Measurements from ENCODE around the gene POLQ. TPM values are rescaled to one million over a fixed set of nuclear protein-coding genes. Genes with fewer than 3 reads are reported as not detected.

The POLQ gene
- total RNA-seq, 1 donor from 2014 or later = 0.56 TPM

DNA sequence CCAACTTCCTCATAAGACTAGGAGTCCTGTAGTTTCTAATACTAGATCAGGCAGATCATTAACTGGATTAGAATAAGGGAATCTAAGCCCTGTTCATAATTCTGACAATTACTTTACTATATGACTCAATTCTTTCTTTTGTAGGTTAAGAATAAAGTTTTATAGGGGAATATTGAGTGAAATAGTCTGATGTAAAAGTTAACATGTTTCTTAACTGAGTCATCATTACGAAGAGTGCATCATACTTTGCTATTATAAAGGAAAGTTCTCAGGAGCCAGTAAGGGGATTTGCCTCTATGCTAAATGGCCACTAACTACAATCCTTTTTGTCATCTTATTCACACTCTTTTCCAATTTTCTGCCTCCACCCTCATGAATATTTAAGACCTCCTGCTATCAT is 63.1 kb downstream of the POLQ start:
- Histone ChIP-seq H3K9me3 (no peaks in the 10 kb centered on the region), H3K36me3 (no peaks in the 10 kb centered on the region), H3K4me3 (no peak overlapping the region), H3K27ac (no peak overlapping the region), H3K4me1 (no peaks in the 10 kb centered on the region), H3K27me3 (ENCODE audit: low read depth) (no peaks in the 10 kb centered on the region)
- intact Hi-C loops (cut with DNase I) = no loop called here
- DNase-seq (no peak), ATAC-seq (no peak)
- TF ChIP-seq, protein P1, sequence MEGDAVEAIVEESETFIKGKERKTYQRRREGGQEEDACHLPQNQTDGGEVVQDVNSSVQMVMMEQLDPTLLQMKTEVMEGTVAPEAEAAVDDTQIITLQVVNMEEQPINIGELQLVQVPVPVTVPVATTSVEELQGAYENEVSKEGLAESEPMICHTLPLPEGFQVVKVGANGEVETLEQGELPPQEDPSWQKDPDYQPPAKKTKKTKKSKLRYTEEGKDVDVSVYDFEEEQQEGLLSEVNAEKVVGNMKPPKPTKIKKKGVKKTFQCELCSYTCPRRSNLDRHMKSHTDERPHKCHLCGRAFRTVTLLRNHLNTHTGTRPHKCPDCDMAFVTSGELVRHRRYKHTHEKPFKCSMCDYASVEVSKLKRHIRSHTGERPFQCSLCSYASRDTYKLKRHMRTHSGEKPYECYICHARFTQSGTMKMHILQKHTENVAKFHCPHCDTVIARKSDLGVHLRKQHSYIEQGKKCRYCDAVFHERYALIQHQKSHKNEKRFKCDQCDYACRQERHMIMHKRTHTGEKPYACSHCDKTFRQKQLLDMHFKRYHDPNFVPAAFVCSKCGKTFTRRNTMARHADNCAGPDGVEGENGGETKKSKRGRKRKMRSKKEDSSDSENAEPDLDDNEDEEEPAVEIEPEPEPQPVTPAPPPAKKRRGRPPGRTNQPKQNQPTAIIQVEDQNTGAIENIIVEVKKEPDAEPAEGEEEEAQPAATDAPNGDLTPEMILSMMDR (IDR thresholded peaks at IDR 0.05) = no peak

- no peaks in the 10 kb centered on the region for H3K4me1 ChIP-seq
- H3K27me3 ChIP-seq (ENCODE audit: low read depth) = no peaks in the 10 kb centered on the region
- no peak for ATAC-seq
- no peak overlapping the region for H3K4me3 ChIP-seq
- intact Hi-C loops (cut with DNase I) = no loop called here
- no peaks in the 10 kb centered on the region for H3K36me3 ChIP-seq
- DNase-seq = no peak
- no peaks in the 10 kb centered on the region for H3K9me3 ChIP-seq
- TF ChIP-seq, protein P1 (IDR thresholded peaks at IDR 0.05) = no peak
- no peak overlapping the region for H3K27ac ChIP-seq
These were observed 64.5 kb downstream of the POLQ start for GRCh38 chr3:121481106-121481880.

DNA sequence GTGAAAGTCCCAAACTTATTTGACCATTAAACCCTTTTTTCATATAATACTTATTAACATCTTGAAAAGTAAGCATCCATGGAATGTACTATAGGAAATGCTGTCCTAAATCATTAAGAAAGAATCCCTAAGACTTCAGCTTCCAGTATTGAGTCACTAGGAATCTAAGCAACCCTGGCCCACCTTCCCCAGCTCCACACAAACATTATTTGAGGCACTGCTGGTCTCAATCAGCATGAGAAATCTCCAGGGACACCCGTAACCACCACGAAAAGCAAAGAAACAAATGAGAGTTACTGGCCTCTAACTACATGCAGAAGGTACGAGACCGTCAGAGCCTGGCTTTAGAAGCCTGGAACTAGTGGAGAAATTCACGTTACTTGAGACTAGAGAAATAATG is 68.2 kb downstream of the POLQ start:
- H3K27ac ChIP-seq = no peak overlapping the region
- H3K9me3 ChIP-seq = no peaks in the 10 kb centered on the region
- no peaks in the 10 kb centered on the region for H3K27me3 ChIP-seq (ENCODE audit: low read depth)
- ATAC-seq (no peak), DNase-seq (no peak)
- no peak overlapping the region for H3K4me3 ChIP-seq
- H3K36me3 ChIP-seq = no peaks in the 10 kb centered on the region
- TF ChIP-seq, protein P1 (IDR thresholded peaks at IDR 0.05) = no peak
- intact Hi-C loops (cut with DNase I) = no loop called here
- H3K4me1 ChIP-seq = no peaks in the 10 kb centered on the region

- Histone ChIP-seq H3K9me3 (no peaks in the 10 kb centered on the region), H3K4me3 (no peak overlapping the region), H3K27me3 (ENCODE audit: low read depth) (no peaks in the 10 kb centered on the region), H3K4me1 (no peaks in the 10 kb centered on the region), H3K27ac (no peak overlapping the region), H3K36me3 (no peaks in the 10 kb centered on the region)
- TF ChIP-seq, protein P1 (IDR thresholded peaks at IDR 0.05) = no peak
- DNase-seq (no peak), ATAC-seq (no peak)
- intact Hi-C loops (cut with DNase I) = no loop called here
These were observed 72.8 kb downstream of the POLQ start for GRCh38 chr3:121473001-121473400.

- intact Hi-C loops (cut with DNase I) = no loop called here
- Histone ChIP-seq H3K4me3 (no peak overlapping the region), H3K36me3 (no peaks in the 10 kb centered on the region), H3K9me3 (no peaks in the 10 kb centered on the region), H3K27ac (no peak overlapping the region), H3K4me1 (no peaks in the 10 kb centered on the region), H3K27me3 (ENCODE audit: low read depth) (no peaks in the 10 kb centered on the region)
- TF ChIP-seq, protein P1 (IDR thresholded peaks at IDR 0.05) = no peak
- DNase-seq (no peak), ATAC-seq (no peak)
These were observed 78.7 kb downstream of the POLQ start for GRCh38 chr3:121467085-121467484.

All from lower lobe of right lung (tissue), 2 donors.